Left ventricle myocardium inferior (tissue), 1 donor: Measurements from ENCODE around the gene NME1. TPM values are rescaled to one million over a fixed set of nuclear protein-coding genes. Genes with fewer than 3 reads are reported as not detected.
A peak's percentile ranks its signal among the peaks of the same experiment; 100 is the strongest.
"Not testable (repeated sequence)": the region's sequence is repeated elsewhere in the genome, so short reads cannot be mapped to it uniquely, and the experiment has no call there.

Experiments
- DNase-seq: peaks from one replicate; pipeline ENCODE4 v3.0.0-alpha.2; 2020
- H3K27ac ChIP-seq: fragments of 200-600 bp; replicated peaks from 2 replicates; pipeline ENCODE4 v1.8.0; 2021
- H3K27me3 ChIP-seq: fragments of 200-600 bp; 2 replicates; pipeline ENCODE4 v1.8.0; 2021; ENCODE audit warnings: low read depth
- H3K36me3 ChIP-seq: fragments of 200-600 bp; 2 replicates; pipeline ENCODE4 v1.8.0; 2021
- H3K4me1 ChIP-seq: fragments of 200-600 bp; 2 replicates; pipeline ENCODE4 v1.8.0; 2021
- H3K4me3 ChIP-seq: fragments of 200-600 bp; 2 replicates; pipeline ENCODE4 v1.8.0; 2021; ENCODE audit warnings: mild to moderate bottlenecking, moderate library complexity
- H3K9me3 ChIP-seq: fragments of 200-600 bp; replicated peaks from 2 replicates; pipeline ENCODE4 v1.8.0; 2021
- CTCF ChIP-seq: fragments of 200-600 bp; IDR thresholded peaks from 2 replicates; pipeline ENCODE4 v1.8.0; 2021; ENCODE audit warnings: antibody characterized with exemption, mild to moderate bottlenecking, borderline replicate concordance
- intact Hi-C: fragments of 100-400 bp; cut with micrococcal nuclease; formaldehyde crosslinking; loops from one replicate; pipeline ENCODE4 v1.11.0; 2022
- long read RNA-seq: library from polyadenylated mRNA; unstranded; transcript quantifications from one replicate; pipeline ENCODE4 v2.0.0, GENCODE V29; 2021
- total RNA-seq: library from RNA; stranded (reverse); fragmentation: NEBNext Ultra II Directional; extraction: Animal tissue kit (Norgen Biotek cat#: 25700); gene quantifications from one replicate; pipeline ENCODE4 v1.2.1, GENCODE V29; 2021
- donor health status: DM: no; HTN: yes; CAD: no; lungs with severe emphysema.

NME1 gene
- 18.9 TPM for total RNA-seq
- long read RNA-seq, transcript NME1-203 (5 exons, 940 nt): major isoform, 17 of 17 reads
- long read RNA-seq, partial matches to known transcripts: 0 of 17 reads
- long read RNA-seq, other reads (novel, unspliced or antisense): 0 of 17 reads

- TF ChIP-seq CTCF: peak; percentile 80
- Histone ChIP-seq H3K27ac (peak within 1 kb of the TSS; percentile 90), H3K9me3 (no peaks in the 10 kb centered on the region), H3K36me3 (peaks cover 10% of the 10 kb centered on the region), H3K4me3 (peak within 1 kb of the TSS; percentile 78), H3K27me3 (no peaks in the 10 kb centered on the region), H3K4me1 (peaks cover 24% of the 10 kb centered on the region)
- peak; percentile 94 for DNase-seq
- intact Hi-C loops: loop anchor here (5.0 kb wide), 1 partner anchor 151 kb away; no protein-coding TSS in a partner anchor
Observed at GRCh38 chr17:51153210-51154072, at the start of gene NME1. NME1 (plus strand) TSS chr17:51153559; CDS start chr17:51155655, 2,096 bp downstream.

- Histone ChIP-seq H3K9me3 (no peaks in the 10 kb centered on the region), H3K27me3 (no peaks in the 10 kb centered on the region), H3K36me3 (peaks cover 3% of the 10 kb centered on the region), H3K4me3 (no peak overlapping the region), H3K4me1 (peaks cover 50% of the 10 kb centered on the region), H3K27ac (no peak overlapping the region)
- intact Hi-C loops: no loop called here
- TF ChIP-seq CTCF: no peak
- DNase-seq: no peak
Observed at GRCh38 chr17:51107778-51108177, 45.6 kb upstream of the NME1 start.

GRCh38 chr17:51112303-51113222 lies 40.8 kb upstream of the NME1 start:
- H3K9me3 ChIP-seq, H3K27me3 ChIP-seq, H3K36me3 ChIP-seq, intact Hi-C loops, H3K4me3 ChIP-seq: not testable (repeated sequence)
- H3K27ac ChIP-seq: peak overlapping the region; percentile 65
- peaks cover 51% of the 10 kb centered on the region for H3K4me1 ChIP-seq
- DNase-seq: peak; percentile 56

- Histone ChIP-seq H3K27me3 (no peaks in the 10 kb centered on the region), H3K27ac (no peak overlapping the region), H3K36me3 (no peaks in the 10 kb centered on the region), H3K4me1 (peaks cover 67% of the 10 kb centered on the region), H3K4me3 (no peak overlapping the region), H3K9me3 (no peaks in the 10 kb centered on the region)
- TF ChIP-seq CTCF: no peak
- intact Hi-C loops: no loop called here
- DNase-seq: no peak
Observed at GRCh38 chr17:51115179-51115578, 38.2 kb upstream of the NME1 start.

- no peak for TF ChIP-seq CTCF
- Histone ChIP-seq H3K4me3 (peak overlapping the region; percentile 96), H3K4me1 (peaks cover 62% of the 10 kb centered on the region), H3K36me3 (no peaks in the 10 kb centered on the region), H3K9me3 (no peaks in the 10 kb centered on the region), H3K27ac (peak overlapping the region; percentile 100), H3K27me3 (no peaks in the 10 kb centered on the region)
- DNase-seq: no peak
- intact Hi-C loops: no loop called here
Observed at GRCh38 chr17:51118330-51119195, 34.8 kb upstream of the NME1 start.
